Measurements from ENCODE around the gene AOC1.
"Not testable (repeated sequence)": the region's sequence is repeated elsewhere in the genome, so short reads cannot be mapped to it uniquely, and the experiment has no call there.

AOC1 gene

GRCh38 chr7:150897502-150898474 lies 45.5 kb downstream of the AOC1 start:
- no peak for DNase-seq (ENCODE audit: low read depth)

- peak; percentile 70 for DNase-seq (ENCODE audit: low read depth)
Measured at GRCh38 chr7:150898475-150899011, 46.2 kb downstream of the AOC1 start.

GRCh38 chr7:150900675-150901074 lies 48.4 kb downstream of the AOC1 start:
- no peak for DNase-seq (ENCODE audit: low read depth)

GRCh38 chr7:150901160-150902035 lies 49.1 kb downstream of the AOC1 start:
- DNase-seq (ENCODE audit: low read depth) = no peak

- DNase-seq (ENCODE audit: low read depth) = no peak
Measured at GRCh38 chr7:150902078-150903033, 50.0 kb downstream of the AOC1 start.

- DNase-seq (ENCODE audit: low read depth) = no peak
Measured at GRCh38 chr7:150903606-150904005, 51.3 kb downstream of the AOC1 start.

- DNase-seq (ENCODE audit: low read depth) = no peak
Measured at GRCh38 chr7:150904011-150904909, 51.9 kb downstream of the AOC1 start.

- DNase-seq (ENCODE audit: low read depth) = no peak
Measured at GRCh38 chr7:150908173-150908572, 55.9 kb downstream of the AOC1 start.

GRCh38 chr7:150909200-150909995 lies 57.1 kb downstream of the AOC1 start:
- peak; percentile 32 for DNase-seq (ENCODE audit: low read depth)

GRCh38 chr7:150910305-150910995 lies 58.1 kb downstream of the AOC1 start:
- DNase-seq (ENCODE audit: low read depth) = not testable (repeated sequence)

- DNase-seq (ENCODE audit: low read depth) = no peak
Measured at GRCh38 chr7:150910996-150911422, 58.7 kb downstream of the AOC1 start.

Data from activated gamma-delta T cell treated with anti-CD3 and anti-CD28 coated beads, Interleukin-2, amount 50 U/mL, for 16 hours (primary cell).